SK-N-SH treated with all-trans-retinoic acid at 6 μM for 48 hours (cell line): ENCODE measurements around the gene FNDC1.

Experiments used
- ATAC-seq: fragments of 200-7000 bp; cut with Tn5 transposase; 3 replicates; pipeline ENCODE4 v1.9.1; 2020; ENCODE audit warnings: mild to moderate bottlenecking, moderate library complexity
- ARNTL ChIP-seq: fragments of 450-650 bp; formaldehyde crosslinking; IDR thresholded peaks from 2 replicates; pipeline ENCODE4 v1.5.0; 2020; ENCODE audit warnings: low read depth, mild to moderate bottlenecking, moderate library complexity, borderline replicate concordance
- BACH2 ChIP-seq: fragments of 250-450 bp; sonication (Bioruptor Pico); IDR thresholded peaks from 2 replicates; pipeline ENCODE4 v1.9.0; 2021; ENCODE audit warnings: mild to moderate bottlenecking, borderline replicate concordance
- CSDC2 ChIP-seq: fragments of 250-450 bp; sonication (Bioruptor Pico); IDR thresholded peaks from 2 replicates; pipeline ENCODE4 v1.5.0; 2020; ENCODE audit warnings: mild to moderate bottlenecking, moderate library complexity
- ESRRG ChIP-seq: fragments of 250-450 bp; sonication (Bioruptor Pico); IDR thresholded peaks from 2 replicates; pipeline ENCODE4 v1.6.1; 2021; ENCODE audit warnings: mild to moderate bottlenecking
- GLIS3 ChIP-seq: fragments of 250-450 bp; sonication (Bioruptor Pico); IDR thresholded peaks from 2 replicates; pipeline ENCODE4 v1.5.0; 2020; ENCODE audit warnings: mild to moderate bottlenecking, moderate library complexity
- ISL1 ChIP-seq: fragments of 250-450 bp; sonication (Bioruptor Pico); IDR thresholded peaks from 2 replicates; pipeline ENCODE4 v2.1.2; 2022; ENCODE audit warnings: mild to moderate bottlenecking, moderate library complexity
- OSR1 ChIP-seq: fragments of 250-450 bp; sonication (Bioruptor Pico); IDR thresholded peaks from 2 replicates; pipeline ENCODE4 v1.8.0; 2022; ENCODE audit warnings: moderate library complexity, mild to moderate bottlenecking, inconsistent platforms
- PATZ1 ChIP-seq: fragments of 250-450 bp; sonication (Bioruptor Pico); IDR thresholded peaks from 2 replicates; pipeline ENCODE4 v1.8.0; 2020; ENCODE audit warnings: mild to moderate bottlenecking, moderate library complexity, borderline replicate concordance
- RARB ChIP-seq: fragments of 250-450 bp; sonication (Bioruptor Pico); IDR thresholded peaks from 2 replicates; pipeline ENCODE4 v1.8.0; 2021; ENCODE audit warnings: mild to moderate bottlenecking, moderate library complexity
- SNAI2 ChIP-seq: fragments of 250-450 bp; sonication (Bioruptor Pico); IDR thresholded peaks from 2 replicates; pipeline ENCODE4 v1.5.0; 2020; ENCODE audit warnings: mild to moderate bottlenecking, moderate library complexity
- TCF4 ChIP-seq: fragments of 250-450 bp; sonication (Bioruptor Pico); IDR thresholded peaks from 2 replicates; pipeline ENCODE4 v1.8.0; 2021; ENCODE audit warnings: mild to moderate bottlenecking, moderate library complexity, borderline replicate concordance
- TOX ChIP-seq: fragments of 250-450 bp; sonication (Bioruptor Pico); IDR thresholded peaks from 2 replicates; pipeline ENCODE4 v1.8.0; 2021; ENCODE audit warnings: mild to moderate bottlenecking, moderate library complexity, borderline replicate concordance
- TSHZ2 ChIP-seq: fragments of 250-450 bp; sonication (Bioruptor Pico); IDR thresholded peaks from 2 replicates; pipeline ENCODE4 v1.5.0; 2020; ENCODE audit warnings: mild to moderate bottlenecking, moderate library complexity
- ZC3H10 ChIP-seq: fragments of 250-450 bp; sonication (Bioruptor Pico); IDR thresholded peaks from 2 replicates; pipeline ENCODE4 v1.5.1; 2021; ENCODE audit warnings: mild to moderate bottlenecking, moderate library complexity
- ZFP3 ChIP-seq: fragments of 250-450 bp; sonication (Bioruptor Pico); IDR thresholded peaks from 2 replicates; pipeline ENCODE4 v1.5.0; 2020; ENCODE audit warnings: mild to moderate bottlenecking, moderate library complexity
- ZFP30 ChIP-seq: fragments of 450-650 bp; formaldehyde crosslinking; IDR thresholded peaks from 2 replicates; pipeline ENCODE4 v1.5.0; 2022; ENCODE audit warnings: mild to moderate bottlenecking, moderate library complexity
- ZNF565 ChIP-seq: fragments of 450-650 bp; formaldehyde crosslinking; conservative IDR thresholded peaks from 2 replicates; pipeline ENCODE4 v1.5.0; 2020; ENCODE audit warnings: low read depth, mild to moderate bottlenecking, moderate library complexity
- ZNF70 ChIP-seq: fragments of 450-650 bp; formaldehyde crosslinking; IDR thresholded peaks from 2 replicates; pipeline ENCODE4 v1.5.0; 2020; ENCODE audit warnings: mild to moderate bottlenecking, moderate library complexity
- ZNF8 ChIP-seq: fragments of 450-650 bp; formaldehyde crosslinking; IDR thresholded peaks from 2 replicates; pipeline ENCODE4 v1.5.0; 2020; ENCODE audit warnings: mild to moderate bottlenecking, moderate library complexity
- TF ChIP-seq, protein P1 (sequence below): fragments of 250-450 bp; sonication (Bioruptor Pico); IDR thresholded peaks from 2 replicates; pipeline ENCODE4 v1.5.1; 2020; ENCODE audit warnings: low read depth, mild to moderate bottlenecking, moderate library complexity
- TF ChIP-seq, protein P2 (sequence below): fragments of 250-450 bp; sonication (Bioruptor Pico); IDR thresholded peaks from 2 replicates; pipeline ENCODE4 v1.5.1; 2021; ENCODE audit warnings: mild to moderate bottlenecking, moderate library complexity
- TF ChIP-seq, protein P3 (sequence below): fragments of 250-450 bp; sonication (Bioruptor Pico); IDR thresholded peaks from 2 replicates; pipeline ENCODE4 v1.8.0; 2021; ENCODE audit warnings: low read depth, mild to moderate bottlenecking, moderate library complexity, borderline replicate concordance

FNDC1 gene

DNA sequence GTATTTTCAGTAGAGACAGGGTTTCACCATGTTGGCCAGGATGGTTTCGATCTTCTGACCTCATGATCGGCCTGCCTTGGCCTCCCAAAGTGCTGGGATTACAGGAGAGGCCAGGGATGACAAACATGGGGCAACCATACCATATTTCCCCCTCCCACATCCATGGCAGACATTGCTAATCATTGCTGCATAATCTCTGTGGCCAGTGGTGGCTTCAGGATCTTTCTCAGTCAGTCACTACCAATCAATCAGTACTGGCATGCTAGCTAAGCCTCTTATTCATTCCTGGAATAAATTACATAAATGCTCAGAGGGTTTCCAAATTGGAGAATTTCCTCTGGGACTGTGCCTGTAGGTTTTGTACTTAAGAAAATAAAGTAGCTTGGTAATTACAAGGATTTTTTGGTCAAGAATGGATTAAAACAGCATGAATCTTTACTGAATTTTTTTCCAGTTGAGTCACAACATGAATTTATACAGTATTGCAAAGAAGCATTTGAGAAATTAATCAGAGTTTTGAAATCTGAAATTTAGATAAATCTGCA lies 138.1 kb downstream of the FNDC1 start (continued):
- no peak for TF ChIP-seq GLIS3
- TF ChIP-seq OSR1 (CRISPR knock-in tag), result no peak
- no peak for TF ChIP-seq RARB (CRISPR knock-in tag)
- TF ChIP-seq BACH2 (CRISPR knock-in tag), result no peak
- TF ChIP-seq ZFP30 (CRISPR knock-in tag), result no peak
- TF ChIP-seq SNAI2, result no peak
- no peak for TF ChIP-seq TOX (CRISPR knock-in tag)
- TF ChIP-seq, protein P1, sequence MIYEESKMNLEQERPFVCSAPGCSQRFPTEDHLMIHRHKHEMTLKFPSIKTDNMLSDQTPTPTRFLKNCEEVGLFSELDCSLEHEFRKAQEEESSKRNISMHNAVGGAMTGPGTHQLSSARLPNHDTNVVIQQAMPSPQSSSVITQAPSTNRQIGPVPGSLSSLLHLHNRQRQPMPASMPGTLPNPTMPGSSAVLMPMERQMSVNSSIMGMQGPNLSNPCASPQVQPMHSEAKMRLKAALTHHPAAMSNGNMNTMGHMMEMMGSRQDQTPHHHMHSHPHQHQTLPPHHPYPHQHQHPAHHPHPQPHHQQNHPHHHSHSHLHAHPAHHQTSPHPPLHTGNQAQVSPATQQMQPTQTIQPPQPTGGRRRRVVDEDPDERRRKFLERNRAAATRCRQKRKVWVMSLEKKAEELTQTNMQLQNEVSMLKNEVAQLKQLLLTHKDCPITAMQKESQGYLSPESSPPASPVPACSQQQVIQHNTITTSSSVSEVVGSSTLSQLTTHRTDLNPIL (CRISPR knock-in tag), result no peak

- TF ChIP-seq ZNF8 (CRISPR knock-in tag) (no peak), GLIS3 (no peak), TCF4 (no peak), ZNF70 (no peak), TOX (CRISPR knock-in tag) (no peak), SNAI2 (no peak), ISL1 (CRISPR knock-in tag) (no peak), TSHZ2 (no peak), CSDC2 (CRISPR knock-in tag) (no peak), PATZ1 (CRISPR knock-in tag) (no peak), OSR1 (CRISPR knock-in tag) (no peak), RARB (CRISPR knock-in tag) (no peak), ZFP30 (CRISPR knock-in tag) (no peak), ZFP3 (CRISPR knock-in tag) (no peak), ARNTL (CRISPR knock-in tag) (no peak), ZC3H10 (CRISPR knock-in tag) (no peak)
- TF ChIP-seq, protein P2, sequence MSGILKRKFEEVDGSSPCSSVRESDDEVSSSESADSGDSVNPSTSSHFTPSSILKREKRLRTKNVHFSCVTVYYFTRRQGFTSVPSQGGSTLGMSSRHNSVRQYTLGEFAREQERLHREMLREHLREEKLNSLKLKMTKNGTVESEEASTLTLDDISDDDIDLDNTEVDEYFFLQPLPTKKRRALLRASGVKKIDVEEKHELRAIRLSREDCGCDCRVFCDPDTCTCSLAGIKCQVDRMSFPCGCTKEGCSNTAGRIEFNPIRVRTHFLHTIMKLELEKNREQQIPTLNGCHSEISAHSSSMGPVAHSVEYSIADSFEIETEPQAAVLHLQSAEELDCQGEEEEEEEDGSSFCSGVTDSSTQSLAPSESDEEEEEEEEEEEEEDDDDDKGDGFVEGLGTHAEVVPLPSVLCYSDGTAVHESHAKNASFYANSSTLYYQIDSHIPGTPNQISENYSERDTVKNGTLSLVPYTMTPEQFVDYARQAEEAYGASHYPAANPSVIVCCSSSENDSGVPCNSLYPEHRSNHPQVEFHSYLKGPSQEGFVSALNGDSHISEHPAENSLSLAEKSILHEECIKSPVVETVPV (CRISPR knock-in tag), result no peak
- TF ChIP-seq, protein P3, sequence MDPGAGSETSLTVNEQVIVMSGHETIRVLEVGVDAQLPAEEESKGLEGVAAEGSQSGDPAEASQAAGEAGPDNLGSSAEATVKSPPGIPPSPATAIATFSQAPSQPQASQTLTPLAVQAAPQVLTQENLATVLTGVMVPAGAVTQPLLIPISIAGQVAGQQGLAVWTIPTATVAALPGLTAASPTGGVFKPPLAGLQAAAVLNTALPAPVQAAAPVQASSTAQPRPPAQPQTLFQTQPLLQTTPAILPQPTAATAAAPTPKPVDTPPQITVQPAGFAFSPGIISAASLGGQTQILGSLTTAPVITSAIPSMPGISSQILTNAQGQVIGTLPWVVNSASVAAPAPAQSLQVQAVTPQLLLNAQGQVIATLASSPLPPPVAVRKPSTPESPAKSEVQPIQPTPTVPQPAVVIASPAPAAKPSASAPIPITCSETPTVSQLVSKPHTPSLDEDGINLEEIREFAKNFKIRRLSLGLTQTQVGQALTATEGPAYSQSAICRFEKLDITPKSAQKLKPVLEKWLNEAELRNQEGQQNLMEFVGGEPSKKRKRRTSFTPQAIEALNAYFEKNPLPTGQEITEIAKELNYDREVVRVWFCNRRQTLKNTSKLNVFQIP, result no peak
- TF ChIP-seq, protein P1 (CRISPR knock-in tag), result no peak
- no peak for ATAC-seq
Measured at GRCh38 chr6:159308198-159308597, 139.0 kb downstream of the FNDC1 start.

- ATAC-seq, result no peak
- no peak for TF ChIP-seq ZNF565
- TF ChIP-seq ZFP30 (CRISPR knock-in tag), result no peak
- no peak for TF ChIP-seq OSR1 (CRISPR knock-in tag)
- TF ChIP-seq BACH2 (CRISPR knock-in tag), result no peak
- no peak for TF ChIP-seq SNAI2
- TF ChIP-seq ESRRG (CRISPR knock-in tag), result no peak
- TF ChIP-seq TCF4, result no peak
- no peak for TF ChIP-seq RARB (CRISPR knock-in tag)
- TF ChIP-seq CSDC2 (CRISPR knock-in tag), result no peak
- TF ChIP-seq TOX (CRISPR knock-in tag), result no peak
- no peak for TF ChIP-seq ZC3H10 (CRISPR knock-in tag)
- no peak for TF ChIP-seq ZNF8 (CRISPR knock-in tag)
Measured at GRCh38 chr6:159309723-159310122, 140.5 kb downstream of the FNDC1 start.
